RPMI7951 (cell line): ENCODE results near the gene CBLN1. TPM values are rescaled to one million over a fixed set of nuclear protein-coding genes. Genes with fewer than 3 reads are reported as not detected.
"Not testable (repeated sequence)": the region's sequence is repeated elsewhere in the genome, so short reads cannot be mapped to it uniquely, and the experiment has no call there.

Experiments used
- DNase-seq: peaks from one replicate; pipeline ENCODE4 v3.0.0-alpha.2; 2012; ENCODE audit warnings: low read depth
- total RNA-seq: library from RNA; depleted of rRNA; stranded (reverse); fragments of >200 nt; shearing (Covaris generic); gene quantifications from 2 replicates; pipeline ENCODE4 v1.2.3, GENCODE V29; 2014

CBLN1 gene
- total RNA-seq, 1 experiment from 2014 or later = not detected

GRCh38 chr16:49277766-49278566, 3.7 kb downstream of the CBLN1 start:
- no peak for DNase-seq

- DNase-seq = no peak
Measured at GRCh38 chr16:49277386-49277742, 4.3 kb downstream of the CBLN1 start.

- no peak for DNase-seq
Measured at GRCh38 chr16:49276646-49277385, 4.8 kb downstream of the CBLN1 start.

- DNase-seq = no peak
Measured at GRCh38 chr16:49275870-49276269, 5.8 kb downstream of the CBLN1 start.

GRCh38 chr16:49275050-49275730, 6.4 kb downstream of the CBLN1 start:
- no peak for DNase-seq

- no peak for DNase-seq
Measured at GRCh38 chr16:49274591-49274990, 7.0 kb downstream of the CBLN1 start.

- no peak for DNase-seq
Measured at GRCh38 chr16:49273771-49274170, 7.9 kb downstream of the CBLN1 start.

GRCh38 chr16:49271363-49271762, 10.3 kb downstream of the CBLN1 start:
- DNase-seq = no peak

GRCh38 chr16:49269201-49269600, 12.4 kb downstream of the CBLN1 start:
- no peak for DNase-seq

- no peak for DNase-seq
Measured at GRCh38 chr16:49268667-49269066, 13.0 kb downstream of the CBLN1 start.

GRCh38 chr16:49262501-49262900, 19.1 kb downstream of the CBLN1 start:
- DNase-seq = no peak

- no peak for DNase-seq
Measured at GRCh38 chr16:49261930-49262329, 19.7 kb downstream of the CBLN1 start.

GRCh38 chr16:49260956-49261530, 20.6 kb downstream of the CBLN1 start:
- DNase-seq = no peak

- DNase-seq = no peak
Measured at GRCh38 chr16:49260253-49260652, 21.4 kb downstream of the CBLN1 start.

- DNase-seq = no peak
Measured at GRCh38 chr16:49259330-49259729, 22.3 kb downstream of the CBLN1 start.

GRCh38 chr16:49250689-49251088, 30.9 kb downstream of the CBLN1 start:
- no peak for DNase-seq

GRCh38 chr16:49248227-49248626, 33.4 kb downstream of the CBLN1 start:
- no peak for DNase-seq

GRCh38 chr16:49236216-49236615, 45.4 kb downstream of the CBLN1 start:
- DNase-seq = no peak

- not testable (repeated sequence) for DNase-seq
Measured at GRCh38 chr16:49228335-49228734, 53.3 kb downstream of the CBLN1 start.
